Measurements from ENCODE around the gene NATD1. TPM values are rescaled to one million over a fixed set of nuclear protein-coding genes. Genes with fewer than 3 reads are reported as not detected.
A peak's percentile ranks its signal among the peaks of the same experiment; 100 is the strongest.

Gene NATD1
- total and polyA plus RNA-seq, 9 of the 15 experiments (the other 6 are each of a cell fraction or from before 2014, with no cell fraction given), result 0.24 to 5.4 (median 1.6) TPM

- peak; percentile 59 to 92; a peak in 3 of 4 replicates for TF ChIP-seq RCOR1 (IDR thresholded peaks at IDR 0.05; ENCODE audit: borderline replicate concordance in 1 of 2, low read depth in 2 of 2, low read length in 2 of 2)
- no peak for TF ChIP-seq YBX1 (IDR thresholded peaks at IDR 0.05)
- no peak for TF ChIP-seq E2F5 (CRISPR knock-in tag; IDR thresholded peaks at IDR 0.05)
- no peak for TF ChIP-seq BCL6 (CRISPR knock-in tag; IDR thresholded peaks at IDR 0.05)
- peak; percentile 57; the same call in 1 of the 2 replicates for TF ChIP-seq CBFA2T3 (IDR thresholded peaks at IDR 0.05)
- no peak for TF ChIP-seq POLR2G (IDR thresholded peaks at IDR 0.05; ENCODE audit: low read depth, low read length)
- TF ChIP-seq SMARCE1 (IDR thresholded peaks at IDR 0.05), result no peak
- TF ChIP-seq CC2D1A (IDR thresholded peaks at IDR 0.05), result no peak
- TF ChIP-seq CBFA2T2 (conservative IDR thresholded peaks at IDR 0.05), result 0 out of 2 replicates have a peak, but pooled peaks have one; percentile 17
- TF ChIP-seq ZFP36 (IDR thresholded peaks at IDR 0.05; ENCODE audit: low read depth, low read length, partially characterized antibody), result no peak
- 0 out of 4 replicates have a peak, but pooled peaks of 1 of the 2 experiments have one; percentile 16 for TF ChIP-seq MNT (conservative IDR thresholded peaks at IDR 0.05)
- peak; percentile 55 for TF ChIP-seq HDAC2 (IDR thresholded peaks at IDR 0.05)
- no peak for TF ChIP-seq CBX8 (IDR thresholded peaks at IDR 0.05; ENCODE audit: borderline replicate concordance, extremely low read depth, low read depth, low read length, poor library complexity, severe bottlenecking)
- peak; percentile 90 to 91 for TF ChIP-seq KDM1A (IDR thresholded peaks at IDR 0.05)
- peak; percentile 57; the same call in 1 of the 2 replicates for TF ChIP-seq FOSL1 (tag; conservative IDR thresholded peaks at IDR 0.05)
- TF ChIP-seq SNIP1 (IDR thresholded peaks at IDR 0.05; ENCODE audit: low read depth), result no peak
- TF ChIP-seq BHLHE40 (IDR thresholded peaks at IDR 0.05; ENCODE audit: low read length), result peak; percentile 94
- no peak for TF ChIP-seq ZNF586 (CRISPR knock-in tag; conservative IDR thresholded peaks at IDR 0.05)
- no peak for TF ChIP-seq ZNF282 (CRISPR knock-in tag; IDR thresholded peaks at IDR 0.05)
- TF ChIP-seq ZFP30 (CRISPR knock-in tag; IDR thresholded peaks at IDR 0.05; ENCODE audit: borderline replicate concordance), result no peak
- TF ChIP-seq ZC3H8 (IDR thresholded peaks at IDR 0.05), result no peak
- TF ChIP-seq HDAC1 (IDR thresholded peaks at IDR 0.05), result peak in 1 of 2 experiments; percentile 79; a peak in 1 of 4 replicates
- TF ChIP-seq TEAD4 (IDR thresholded peaks at IDR 0.05; ENCODE audit: low read length), result peak; percentile 51
- no peak for TF ChIP-seq TEAD4 (CRISPR knock-in tag; IDR thresholded peaks at IDR 0.05; ENCODE audit: borderline replicate concordance)
- no peak for TF ChIP-seq PCBP1 (IDR thresholded peaks at IDR 0.05; ENCODE audit: low read depth, low read length, poor library complexity, severe bottlenecking)
- TF ChIP-seq TAL1 (IDR thresholded peaks at IDR 0.05), result no peak
- no peak for TF ChIP-seq CHD4 (IDR thresholded peaks at IDR 0.05; ENCODE audit: insufficient read depth, insufficient replicate concordance, low read depth, low read length, poor library complexity, severe bottlenecking)
- TF ChIP-seq MLLT1 (IDR thresholded peaks at IDR 0.05), result peak in 1 of 2 experiments; percentile 88; a peak in 2 of 4 replicates
- TF ChIP-seq NEUROD1 (IDR thresholded peaks at IDR 0.05; ENCODE audit: borderline replicate concordance, low read depth, low read length, partially characterized antibody), result no peak
These were observed 53.9 kb downstream of the NATD1 start (continued) for GRCh38 chr17:21199311-21199710.

Data from K562 (cell line).